GM21528 (cell line): ENCODE measurements around the gene C4orf46.

ENCODE experiments used
- ATAC-seq: cut with Tn5 transposase; IDR thresholded peaks from one replicate; pipeline ENCODE4 v1.9.1; 2021; ENCODE audit warnings: mild to moderate bottlenecking, moderate library complexity; ENCODE audit not compliant: unreplicated experiment, low FRiP score

C4orf46 gene

DNA sequence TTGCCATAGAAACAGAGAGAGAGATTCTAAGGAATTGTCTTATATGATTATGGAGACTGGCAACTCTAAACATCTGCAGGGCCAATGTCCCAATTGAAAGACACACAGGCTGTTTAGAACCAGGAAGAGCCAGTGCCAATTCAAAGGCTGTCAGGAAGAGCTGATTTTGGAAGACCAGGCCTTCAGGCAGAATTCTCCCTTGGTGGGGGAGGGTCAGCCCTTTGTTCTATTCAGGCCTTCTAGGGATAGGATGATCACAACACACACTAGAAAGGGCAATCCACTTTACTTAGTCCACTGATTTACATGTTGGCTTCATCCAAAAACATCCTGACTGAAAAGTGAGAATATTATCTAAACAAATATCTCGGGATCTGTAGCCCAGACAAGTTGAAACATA, 15.2 kb downstream of the C4orf46 start:
- ATAC-seq, result no peak

DNA sequence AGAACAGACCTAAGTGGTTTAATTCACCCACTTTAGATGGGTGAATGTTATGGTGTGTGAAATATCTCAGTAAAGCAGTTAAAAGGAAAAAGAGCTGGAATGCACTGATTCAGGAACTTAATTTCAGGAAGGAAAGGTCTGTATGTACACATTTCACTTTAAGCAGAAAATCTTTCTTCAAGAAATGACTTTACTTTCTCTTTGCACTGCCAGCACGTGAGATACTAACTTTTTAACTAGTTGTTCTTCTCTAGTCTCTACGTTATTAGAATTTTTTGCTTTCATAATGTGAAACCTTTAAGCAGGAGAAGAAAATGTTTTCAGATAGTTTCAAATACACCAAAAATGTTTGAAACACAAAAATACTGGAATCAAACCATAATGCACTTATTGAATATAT, 18.8 kb downstream of the C4orf46 start:
- no peak for ATAC-seq

DNA sequence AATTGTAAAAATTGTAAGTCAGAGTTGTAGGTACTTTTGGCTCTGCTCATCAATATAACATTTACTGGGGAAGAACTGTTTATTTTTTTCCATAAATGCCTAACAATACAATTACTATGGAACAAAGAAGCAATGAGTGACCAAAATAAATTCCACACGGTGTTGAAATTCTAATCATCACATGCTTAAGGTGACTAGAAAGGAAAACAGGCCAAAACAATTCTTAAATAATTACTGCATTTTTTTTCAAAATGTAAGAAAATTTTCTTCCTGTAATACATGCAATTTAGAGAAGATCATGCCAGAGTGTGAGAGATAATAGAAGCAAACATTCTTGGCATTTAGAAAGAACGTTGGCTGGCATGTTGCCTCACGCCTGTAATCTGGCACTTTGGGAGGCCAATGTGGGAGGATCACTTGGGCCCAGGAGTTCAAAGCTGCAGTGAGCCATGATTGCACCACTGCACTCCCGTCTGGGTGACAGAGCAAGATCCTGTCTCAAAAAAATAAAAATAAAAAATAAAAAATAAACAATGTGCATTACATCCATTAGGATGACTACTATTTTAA, 22.5 kb downstream of the C4orf46 start:
- no peak for ATAC-seq

DNA sequence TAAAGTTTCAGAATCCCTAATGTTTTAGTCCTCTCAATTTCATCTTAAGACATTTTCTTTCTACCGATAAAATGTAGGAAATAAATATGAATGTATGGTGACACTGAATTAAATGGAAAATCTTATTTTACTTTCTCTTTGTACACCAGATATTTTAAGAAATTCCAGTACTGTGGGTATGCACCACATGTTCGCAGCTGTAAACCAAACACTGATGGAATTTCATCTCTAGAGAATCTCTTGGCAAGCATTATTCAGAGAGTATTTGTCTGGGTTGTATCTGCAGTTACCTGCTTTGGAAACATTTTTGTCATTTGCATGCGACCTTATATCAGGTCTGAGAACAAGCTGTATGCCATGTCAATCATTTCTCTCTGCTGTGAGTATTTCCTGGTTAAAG, 26.9 kb downstream of the C4orf46 start:
- ATAC-seq, result no peak

DNA sequence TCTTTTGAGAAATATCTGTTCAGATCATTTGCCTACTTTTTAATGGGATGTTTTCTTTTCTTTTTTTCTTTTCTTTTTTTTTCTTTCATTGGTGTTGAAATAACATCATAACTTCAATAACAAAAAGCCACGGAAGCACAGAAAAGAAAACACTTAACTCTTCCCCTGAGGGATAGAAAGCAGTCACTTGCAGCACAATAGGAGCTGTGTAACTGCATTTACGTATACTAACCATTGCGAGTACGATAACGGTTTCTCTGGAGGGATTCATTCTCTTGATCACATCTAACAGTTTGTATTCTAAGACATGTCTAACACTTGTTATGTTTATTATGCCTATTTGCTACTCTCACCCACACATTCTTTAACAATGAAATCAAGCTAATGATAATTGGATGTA, 27.3 kb downstream of the C4orf46 start:
- ATAC-seq, result no peak

DNA sequence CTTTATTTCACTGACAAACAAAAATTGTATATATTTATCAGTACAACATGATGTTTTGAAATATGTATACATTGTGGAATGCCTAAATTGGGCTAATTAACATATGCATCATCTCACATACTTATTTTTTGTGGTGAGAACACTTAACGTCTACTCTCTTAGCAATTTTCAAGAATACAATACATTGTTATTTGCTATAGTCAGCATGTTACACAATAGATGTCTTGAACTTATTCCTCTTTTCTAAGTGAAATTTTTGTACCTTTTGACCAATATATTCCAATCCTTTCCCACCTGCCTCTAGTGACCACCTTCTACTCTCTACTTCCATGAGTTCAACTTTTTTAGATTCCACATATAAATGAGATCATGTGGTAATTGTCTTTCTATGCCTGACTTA, 35.1 kb downstream of the C4orf46 start:
- no peak for ATAC-seq

DNA sequence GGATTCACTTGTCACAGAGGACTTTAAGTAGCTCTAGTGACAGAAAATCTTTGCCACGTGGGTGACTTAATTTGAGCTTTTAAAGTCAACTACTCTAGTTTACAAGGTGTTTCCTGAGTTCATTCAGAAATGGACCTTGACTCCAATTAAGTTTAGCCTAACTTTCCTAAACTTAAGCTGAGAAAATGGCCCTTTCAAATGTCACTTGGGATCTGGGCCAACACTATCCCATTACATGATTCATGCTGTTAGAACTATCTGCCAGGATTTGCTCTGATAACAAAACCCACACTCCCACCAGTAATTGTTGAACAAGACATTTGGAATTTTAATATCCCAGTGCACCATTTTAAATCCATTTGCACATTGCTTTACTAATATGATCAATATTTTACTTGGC, 40.8 kb downstream of the C4orf46 start:
- no peak for ATAC-seq

DNA sequence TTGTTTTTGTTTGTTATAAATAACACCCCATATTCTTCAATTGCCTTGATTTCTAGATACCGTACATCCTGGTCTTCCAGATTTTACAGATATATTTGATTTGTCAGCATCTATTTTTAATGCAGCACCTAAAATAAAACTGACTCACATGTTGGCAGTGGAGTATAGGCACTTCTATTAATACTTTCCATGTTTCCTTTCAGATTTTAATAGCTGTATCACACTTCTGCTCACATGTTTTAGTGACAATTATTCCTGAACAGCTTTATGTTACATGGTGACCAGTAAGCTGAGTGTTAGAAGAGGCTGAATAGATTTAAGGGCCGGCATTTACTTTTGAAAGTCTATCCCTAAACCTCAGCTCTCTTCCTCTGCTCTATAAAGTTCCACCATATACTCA, 46.1 kb downstream of the C4orf46 start:
- no peak for ATAC-seq

DNA sequence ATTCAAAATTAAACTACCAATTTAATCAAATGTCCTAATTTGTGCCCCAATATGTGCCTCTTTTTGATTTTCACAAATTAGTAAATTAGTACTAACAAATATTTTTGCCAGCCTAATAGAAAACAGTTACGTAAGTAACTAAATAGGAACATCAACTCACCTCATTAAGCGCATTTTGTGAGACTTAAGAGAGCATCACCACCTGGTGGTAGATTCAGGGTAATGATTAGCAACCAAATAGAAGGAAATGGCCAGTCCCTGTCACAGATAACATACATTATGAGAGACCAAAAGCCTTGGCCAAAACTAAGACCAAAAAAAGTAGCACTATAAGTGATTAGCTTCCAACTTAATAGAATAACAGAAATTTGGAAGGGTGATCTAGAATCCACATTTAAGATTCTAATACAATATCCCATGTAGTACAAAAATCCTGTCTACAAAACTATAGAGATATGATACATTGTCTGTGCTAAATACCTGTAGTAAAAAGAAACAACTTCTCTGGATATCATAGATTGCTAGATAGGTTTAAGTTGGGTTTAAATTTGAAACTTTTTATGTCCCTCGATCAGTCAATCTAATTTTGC, 46.7 kb downstream of the C4orf46 start:
- peak; percentile 86 for ATAC-seq

DNA sequence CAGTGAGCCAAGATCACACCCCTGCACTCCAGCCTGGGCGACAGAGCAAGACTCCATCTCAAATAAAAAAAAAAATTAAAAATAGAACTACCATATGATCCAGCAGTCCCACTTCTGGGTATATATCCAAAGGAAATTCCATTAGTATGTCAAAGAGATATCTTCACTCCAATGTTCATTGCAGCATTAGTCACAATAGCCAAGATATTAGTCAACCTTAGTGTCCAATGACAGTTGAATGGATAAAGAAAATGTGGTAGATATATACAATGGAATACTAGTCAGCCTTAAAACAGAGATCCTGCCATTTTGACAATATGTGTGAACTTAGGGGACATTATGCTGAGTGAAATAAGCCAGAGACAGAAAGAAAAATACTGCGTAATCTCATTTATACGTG, 49.4 kb downstream of the C4orf46 start:
- no peak for ATAC-seq

DNA sequence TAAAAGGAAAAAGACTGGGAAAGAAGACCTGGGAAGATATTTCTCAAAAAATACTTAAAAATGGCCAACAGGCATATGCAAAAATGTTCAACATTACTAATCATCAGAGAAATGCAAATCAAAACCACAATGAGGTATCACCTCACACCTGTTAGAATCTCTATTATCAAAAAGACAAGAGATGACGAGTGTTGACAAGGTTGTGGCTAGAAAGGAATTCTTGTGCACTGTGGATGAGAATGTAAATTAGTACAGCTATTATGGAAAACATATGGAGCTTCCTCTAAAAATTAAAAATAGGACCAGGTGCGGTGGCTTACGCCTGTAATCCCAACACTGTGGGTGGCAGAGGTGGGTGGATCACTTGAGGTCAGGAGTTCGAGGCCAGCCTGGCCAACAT, 50.0 kb downstream of the C4orf46 start:
- ATAC-seq, result no peak

DNA sequence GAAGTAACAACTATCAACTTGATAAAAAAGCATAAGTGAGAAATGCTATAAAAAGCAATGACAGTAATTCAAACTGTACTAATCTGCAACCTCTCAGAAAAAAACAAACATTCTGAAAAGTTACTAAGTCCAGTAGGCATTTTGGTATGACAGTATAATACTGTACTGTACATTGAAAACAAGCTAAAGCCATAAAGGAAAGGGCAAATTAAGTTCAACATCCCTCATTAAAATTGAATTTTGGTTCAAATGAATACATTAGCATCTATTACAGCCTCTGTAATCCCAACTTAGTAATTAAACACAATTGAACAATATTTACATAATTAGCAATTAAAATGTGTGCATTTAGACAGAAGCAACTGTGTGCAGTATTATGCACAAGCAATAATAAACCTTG, 53.7 kb downstream of the C4orf46 start:
- no peak for ATAC-seq
